GM23338 (cell line): Measurements from ENCODE around the gene AHNAK. TPM values are rescaled to one million over a fixed set of nuclear protein-coding genes. Genes with fewer than 3 reads are reported as not detected.

ENCODE experiments used
- ATAC-seq: fragments of 200-7000 bp; cut with Tn5 transposase; 3 replicates; pipeline ENCODE4 v1.9.1; 2020
- DNase-seq: peaks from one replicate; pipeline ENCODE4 v3.0.0-alpha.2; 2015; ENCODE audit warnings: low spot score
- H2AFZ ChIP-seq: fragments of 200-600 bp; sonication (generic); 2 replicates; pipeline ENCODE4 v1.8.0; 2016; ENCODE audit warnings: antibody characterized with exemption, mild to moderate bottlenecking, moderate library complexity
- H3F3A ChIP-seq: fragments of 200-600 bp; sonication (generic); replicated peaks from 2 replicates; pipeline ENCODE4 v1.8.0; 2017; ENCODE audit warnings: antibody characterized with exemption, mixed run types, low read depth
- H3K27ac ChIP-seq: fragments of 200-600 bp; sonication (generic); 2 replicates; pipeline ENCODE4 v1.6.1; 2016; ENCODE audit warnings: low read depth
- H3K27me3 ChIP-seq: fragments of 200-600 bp; sonication (generic); 2 replicates; pipeline ENCODE4 v1.8.0; 2016; ENCODE audit warnings: mild to moderate bottlenecking, mixed run types, moderate library complexity; ENCODE audit not compliant: insufficient read depth
- H3K36me3 ChIP-seq: fragments of 200-600 bp; sonication (generic); 2 replicates; pipeline ENCODE4 v1.8.0; 2016; ENCODE audit warnings: mild to moderate bottlenecking; ENCODE audit not compliant: insufficient read depth
- H3K4me1 ChIP-seq: fragments of 200-600 bp; sonication (generic); 2 replicates; pipeline ENCODE4 v1.8.0; 2016; ENCODE audit warnings: mild to moderate bottlenecking, moderate library complexity; ENCODE audit not compliant: insufficient read depth
- H3K4me2 ChIP-seq: fragments of 200-600 bp; sonication (generic); 2 replicates; pipeline ENCODE4 v1.7.1; 2017; ENCODE audit warnings: mixed run types
- H3K4me3 ChIP-seq: fragments of 200-600 bp; sonication (generic); 2 replicates; pipeline ENCODE4 v1.6.1; 2016; ENCODE audit warnings: mixed run types
- H3K79me2 ChIP-seq: fragments of 200-600 bp; sonication (generic); replicated peaks from 2 replicates; pipeline ENCODE4 v1.8.0; 2017; ENCODE audit warnings: mild to moderate bottlenecking; ENCODE audit not compliant: insufficient read depth
- H3K9me2 ChIP-seq: fragments of 200-600 bp; sonication (generic); 2 replicates; pipeline ENCODE4 v1.8.0; 2017; ENCODE audit not compliant: insufficient read depth
- H4K20me1 ChIP-seq: fragments of 200-600 bp; sonication (generic); replicated peaks from 2 replicates; pipeline ENCODE4 v1.8.0; 2017; ENCODE audit warnings: mild to moderate bottlenecking; ENCODE audit not compliant: insufficient read depth
- H3K27ac Mint-ChIP-seq: 2 replicates; pipeline ENCODE4 v1.8.0; 2020; ENCODE audit warnings: inconsistent platforms, mild to moderate bottlenecking, moderate library complexity, mixed read lengths
- H3K27me3 Mint-ChIP-seq: 3 replicates; pipeline ENCODE4 v1.8.0; 2022; ENCODE audit warnings: low read depth, mild to moderate bottlenecking, moderate library complexity, mixed read lengths, inconsistent platforms; ENCODE audit not compliant: insufficient read depth, poor library complexity
- H3K36me3 Mint-ChIP-seq: 3 replicates; pipeline ENCODE4 v1.8.0; 2021; ENCODE audit warnings: low read depth, mild to moderate bottlenecking, inconsistent platforms, moderate library complexity, mixed read lengths
- H3K4me1 Mint-ChIP-seq: 3 replicates; pipeline ENCODE4 v1.8.0; 2020; ENCODE audit warnings: mild to moderate bottlenecking, inconsistent platforms, mixed read lengths
- H3K4me3 Mint-ChIP-seq: 3 replicates; pipeline ENCODE4 v1.8.0; 2021; ENCODE audit warnings: moderate library complexity, mild to moderate bottlenecking, inconsistent platforms, mixed read lengths
- H3K9me3 Mint-ChIP-seq: 3 replicates; pipeline ENCODE4 v1.8.0; 2020; ENCODE audit warnings: moderate library complexity, mild to moderate bottlenecking, inconsistent platforms, mixed read lengths
- CREB1 ChIP-seq: fragments of 250-450 bp; sonication (Bioruptor Pico); IDR thresholded peaks from 2 replicates; pipeline ENCODE4 v1.5.0; 2020; ENCODE audit warnings: low read depth, mild to moderate bottlenecking, moderate library complexity
- CTCF ChIP-seq, 2 experiments: fragments of 200-600 bp in 1 of 2; sonication (generic) in 1 of 2; conservative IDR thresholded peaks; 2 replicates each; pipeline versions ENCODE4 v1.5.1 to v1.6.1; 2016 to 2017; ENCODE audit warnings: antibody characterized with exemption in 2 of 2, low read depth in 2 of 2, mild to moderate bottlenecking in 2 of 2, moderate library complexity in 1 of 2
- ETS1 ChIP-seq: IDR thresholded peaks from 2 replicates; pipeline ENCODE4 v1.6.1; 2016; ENCODE audit warnings: antibody characterized with exemption
- EZH2 ChIP-seq: fragments of 200-600 bp; sonication (generic); IDR thresholded peaks from one replicate; pipeline ENCODE4 v1.8.0; 2017; ENCODE audit warnings: antibody characterized with exemption, mild to moderate bottlenecking, low read depth; ENCODE audit not compliant: unreplicated experiment
- EZH2phosphoT487 ChIP-seq: fragments of 200-600 bp; sonication (generic); IDR thresholded peaks from one replicate; pipeline ENCODE4 v1.8.1; 2018; ENCODE audit warnings: antibody characterized with exemption; ENCODE audit not compliant: unreplicated experiment
- JUNB ChIP-seq: IDR thresholded peaks from one replicate; pipeline ENCODE4 v1.6.1; 2016; ENCODE audit warnings: antibody characterized with exemption; ENCODE audit not compliant: unreplicated experiment
- NANOG ChIP-seq: IDR thresholded peaks from 2 replicates; pipeline ENCODE4 v1.6.1; 2016; ENCODE audit warnings: antibody characterized with exemption, borderline replicate concordance
- POLR2AphosphoS5 ChIP-seq: IDR thresholded peaks from 2 replicates; pipeline ENCODE4 v1.6.1; 2016; ENCODE audit warnings: antibody characterized with exemption, low read depth
- STAT1 ChIP-seq: IDR thresholded peaks from one replicate; pipeline ENCODE4 v1.6.1; 2016; ENCODE audit warnings: antibody characterized with exemption; ENCODE audit not compliant: unreplicated experiment
- ZNF114 ChIP-seq: fragments of 250-450 bp; sonication (Bioruptor Pico); IDR thresholded peaks from 2 replicates; pipeline ENCODE4 v1.5.0; 2020; ENCODE audit warnings: mild to moderate bottlenecking, moderate library complexity
- ZNF331 ChIP-seq: fragments of 250-450 bp; sonication (Bioruptor Pico); IDR thresholded peaks from 2 replicates; pipeline ENCODE4 v1.5.0; 2020; ENCODE audit warnings: low read depth, mild to moderate bottlenecking, moderate library complexity
- ZNF462 ChIP-seq: fragments of 250-450 bp; sonication (Bioruptor Pico); IDR thresholded peaks from 2 replicates; pipeline ENCODE4 v1.5.0; 2020; ENCODE audit warnings: mild to moderate bottlenecking, moderate library complexity
- polyA plus RNA-seq: library from polyadenylated mRNA; unstranded; fragments of >200 nt; fragmentation: Nextera tagmentation; extraction: Ambion mirVana; gene quantifications from 2 replicates; pipeline ENCODE4 v1.2.1, GENCODE V29; 2016
- total RNA-seq: library from RNA; depleted of rRNA; stranded (reverse); fragments of >200 nt; shearing (Covaris generic); gene quantifications from 2 replicates; pipeline ENCODE4 v1.2.3, GENCODE V29; 2014
- TF ChIP-seq, protein P1 (sequence below): IDR thresholded peaks from one replicate; pipeline ENCODE4 v1.6.1; 2018; ENCODE audit warnings: antibody characterized with exemption; ENCODE audit not compliant: unreplicated experiment

Gene AHNAK
- total and polyA plus RNA-seq, 2 experiments from 2014 or later = 0.91 to 2.1 TPM

DNA sequence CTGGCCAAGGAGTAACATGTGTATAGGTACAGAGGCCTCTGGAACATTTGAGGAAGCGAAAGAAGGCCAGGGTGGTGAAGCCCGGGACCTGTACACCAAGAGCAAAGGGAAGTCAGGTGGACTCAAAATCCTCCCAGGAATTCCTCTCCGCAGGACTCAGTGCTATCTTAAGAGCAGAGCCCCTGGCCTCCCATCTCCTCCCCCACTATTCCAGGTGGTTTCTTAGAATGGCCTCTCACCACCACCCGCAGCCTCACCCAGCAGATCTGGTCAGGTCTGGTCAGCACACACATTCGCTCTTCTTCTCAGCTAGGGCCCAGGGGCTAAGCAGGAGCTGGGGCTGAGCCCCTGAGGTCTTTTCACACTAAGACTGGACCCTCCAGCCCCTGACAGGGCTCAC lies 68.7 kb downstream of the AHNAK start:
- Histone ChIP-seq H2AFZ (no peak overlapping the region), H3K4me2 (no peak overlapping the region), H3F3A (no peaks in the 10 kb centered on the region), H3K27ac (no peak overlapping the region), H3K79me2 (no peaks in the 10 kb centered on the region), H3K4me1 (no peaks in the 10 kb centered on the region), H3K36me3 (no peaks in the 10 kb centered on the region), H3K9me2 (no peaks in the 10 kb centered on the region), H4K20me1 (no peaks in the 10 kb centered on the region), H3K27me3 (no peaks in the 10 kb centered on the region), H3K4me3 (no peak overlapping the region)
- H3K36me3 Mint-ChIP-seq = no peaks in the 10 kb centered on the region; the same call in 2 of the 3 replicates
- H3K4me1 Mint-ChIP-seq = peaks cover 6% of the 10 kb centered on the region
- peaks cover 13% of the 10 kb centered on the region for H3K27me3 Mint-ChIP-seq
- DNase-seq (no peak), ATAC-seq (peak; percentile 53)
- H3K4me3 Mint-ChIP-seq = no peak overlapping the region
- peak overlapping the region; percentile 41; the same call in 1 of the 2 replicates for H3K27ac Mint-ChIP-seq
- H3K9me3 Mint-ChIP-seq = no peaks in the 10 kb centered on the region
- no peak for TF ChIP-seq ZNF331 (CRISPR knock-in tag)
- TF ChIP-seq STAT1 = no peak
- TF ChIP-seq, protein P1, sequence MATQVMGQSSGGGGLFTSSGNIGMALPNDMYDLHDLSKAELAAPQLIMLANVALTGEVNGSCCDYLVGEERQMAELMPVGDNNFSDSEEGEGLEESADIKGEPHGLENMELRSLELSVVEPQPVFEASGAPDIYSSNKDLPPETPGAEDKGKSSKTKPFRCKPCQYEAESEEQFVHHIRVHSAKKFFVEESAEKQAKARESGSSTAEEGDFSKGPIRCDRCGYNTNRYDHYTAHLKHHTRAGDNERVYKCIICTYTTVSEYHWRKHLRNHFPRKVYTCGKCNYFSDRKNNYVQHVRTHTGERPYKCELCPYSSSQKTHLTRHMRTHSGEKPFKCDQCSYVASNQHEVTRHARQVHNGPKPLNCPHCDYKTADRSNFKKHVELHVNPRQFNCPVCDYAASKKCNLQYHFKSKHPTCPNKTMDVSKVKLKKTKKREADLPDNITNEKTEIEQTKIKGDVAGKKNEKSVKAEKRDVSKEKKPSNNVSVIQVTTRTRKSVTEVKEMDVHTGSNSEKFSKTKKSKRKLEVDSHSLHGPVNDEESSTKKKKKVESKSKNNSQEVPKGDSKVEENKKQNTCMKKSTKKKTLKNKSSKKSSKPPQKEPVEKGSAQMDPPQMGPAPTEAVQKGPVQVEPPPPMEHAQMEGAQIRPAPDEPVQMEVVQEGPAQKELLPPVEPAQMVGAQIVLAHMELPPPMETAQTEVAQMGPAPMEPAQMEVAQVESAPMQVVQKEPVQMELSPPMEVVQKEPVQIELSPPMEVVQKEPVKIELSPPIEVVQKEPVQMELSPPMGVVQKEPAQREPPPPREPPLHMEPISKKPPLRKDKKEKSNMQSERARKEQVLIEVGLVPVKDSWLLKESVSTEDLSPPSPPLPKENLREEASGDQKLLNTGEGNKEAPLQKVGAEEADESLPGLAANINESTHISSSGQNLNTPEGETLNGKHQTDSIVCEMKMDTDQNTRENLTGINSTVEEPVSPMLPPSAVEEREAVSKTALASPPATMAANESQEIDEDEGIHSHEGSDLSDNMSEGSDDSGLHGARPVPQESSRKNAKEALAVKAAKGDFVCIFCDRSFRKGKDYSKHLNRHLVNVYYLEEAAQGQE = no peak
- TF ChIP-seq NANOG = no peak
- no peak for TF ChIP-seq CTCF (conservative IDR thresholded peaks at IDR 0.05; ENCODE audit: low read depth in 2 of 2)
- no peak for TF ChIP-seq EZH2
- no peak for TF ChIP-seq CREB1
- TF ChIP-seq POLR2AphosphoS5 = no peak
- no peak for TF ChIP-seq ZNF114
- no peak for TF ChIP-seq ZNF462
- TF ChIP-seq JUNB = no peak
- no peak for TF ChIP-seq ETS1
- TF ChIP-seq EZH2phosphoT487 = no peak
